DMS153 (cell line): ENCODE data around the gene OR5H2.

Experiments
- DNase-seq: peaks from one replicate; lab custom pipeline; 2025; lab: John Stamatoyannopoulos, UW

Gene OR5H2

GRCh38 chr3:98331329-98331728 lies 49.0 kb downstream of the OR5H2 start:
- DNase-seq, result no peak
